ENCODE results near the gene ATF7IP2. TPM values are rescaled to one million over a fixed set of nuclear protein-coding genes. Genes with fewer than 3 reads are reported as not detected.
"Not testable (repeated sequence)": the region's sequence is repeated elsewhere in the genome, so short reads cannot be mapped to it uniquely, and the experiment has no call there.

The ATF7IP2 gene
- total RNA-seq, 1 donor from 2014 or later: 4.2 TPM

DNA sequence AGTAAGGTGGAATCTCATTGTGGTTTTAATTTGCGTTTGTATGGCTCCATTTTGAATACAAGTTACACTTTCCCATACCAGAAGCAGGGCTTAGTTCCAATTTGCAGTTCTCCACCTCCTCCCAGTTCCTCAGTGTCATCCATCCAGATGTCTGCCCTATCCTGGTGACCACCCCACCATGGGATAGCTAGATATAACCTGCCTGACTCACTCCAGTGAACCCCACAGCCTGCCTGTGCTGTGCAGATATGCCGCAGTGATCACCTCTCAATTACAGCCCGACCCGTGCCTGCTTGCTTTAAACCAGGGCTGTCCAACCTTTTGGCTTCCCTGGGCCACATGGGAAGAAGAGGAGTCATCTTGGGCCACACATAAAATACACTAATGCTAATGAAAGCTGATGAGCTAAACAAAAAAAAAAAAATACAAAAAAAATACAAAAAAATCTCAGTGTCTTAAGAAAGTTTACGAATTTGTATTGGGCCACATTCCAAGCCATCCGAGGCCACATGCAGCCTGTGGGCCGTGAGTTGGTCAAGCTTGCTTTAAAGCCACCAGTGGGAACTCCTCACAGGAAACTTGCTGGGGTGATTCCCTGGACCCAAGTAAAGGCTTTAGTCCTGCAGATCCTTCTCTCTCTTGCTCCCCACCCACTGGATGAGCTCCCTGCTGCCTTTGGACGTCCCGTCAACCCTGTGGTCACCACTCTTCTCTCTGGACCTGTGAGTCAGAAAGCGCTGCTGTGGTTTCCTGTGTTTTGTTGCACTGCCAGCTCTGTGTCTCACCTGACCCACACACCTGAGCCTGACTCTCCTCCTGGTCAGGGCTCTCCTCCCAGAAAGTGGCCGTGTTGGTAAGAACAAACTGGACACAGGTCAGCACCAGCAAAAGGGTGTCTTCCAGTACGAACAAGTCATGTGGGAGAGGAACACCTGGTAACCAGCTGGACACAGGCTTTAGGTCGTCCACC is 111.6 kb downstream of the ATF7IP2 start:
- no peaks in the 10 kb centered on the region for H3K27me3 ChIP-seq (ENCODE audit: control insufficient read depth, insufficient read depth, low read length)
- no peak overlapping the region for H3K4me3 ChIP-seq (ENCODE audit: low read depth, low read length)
- FAIRE-seq (no peak), DNase-seq (ENCODE audit: low read depth) (no peak)
- peaks cover 1% of the 10 kb centered on the region for H3K36me3 ChIP-seq (ENCODE audit: control insufficient read depth, insufficient read depth, low read length)
- TF ChIP-seq, protein P1, sequence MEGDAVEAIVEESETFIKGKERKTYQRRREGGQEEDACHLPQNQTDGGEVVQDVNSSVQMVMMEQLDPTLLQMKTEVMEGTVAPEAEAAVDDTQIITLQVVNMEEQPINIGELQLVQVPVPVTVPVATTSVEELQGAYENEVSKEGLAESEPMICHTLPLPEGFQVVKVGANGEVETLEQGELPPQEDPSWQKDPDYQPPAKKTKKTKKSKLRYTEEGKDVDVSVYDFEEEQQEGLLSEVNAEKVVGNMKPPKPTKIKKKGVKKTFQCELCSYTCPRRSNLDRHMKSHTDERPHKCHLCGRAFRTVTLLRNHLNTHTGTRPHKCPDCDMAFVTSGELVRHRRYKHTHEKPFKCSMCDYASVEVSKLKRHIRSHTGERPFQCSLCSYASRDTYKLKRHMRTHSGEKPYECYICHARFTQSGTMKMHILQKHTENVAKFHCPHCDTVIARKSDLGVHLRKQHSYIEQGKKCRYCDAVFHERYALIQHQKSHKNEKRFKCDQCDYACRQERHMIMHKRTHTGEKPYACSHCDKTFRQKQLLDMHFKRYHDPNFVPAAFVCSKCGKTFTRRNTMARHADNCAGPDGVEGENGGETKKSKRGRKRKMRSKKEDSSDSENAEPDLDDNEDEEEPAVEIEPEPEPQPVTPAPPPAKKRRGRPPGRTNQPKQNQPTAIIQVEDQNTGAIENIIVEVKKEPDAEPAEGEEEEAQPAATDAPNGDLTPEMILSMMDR (IDR thresholded peaks at IDR 0.05; ENCODE audit: insufficient read depth, low read length, severe bottlenecking): no peak

DNA sequence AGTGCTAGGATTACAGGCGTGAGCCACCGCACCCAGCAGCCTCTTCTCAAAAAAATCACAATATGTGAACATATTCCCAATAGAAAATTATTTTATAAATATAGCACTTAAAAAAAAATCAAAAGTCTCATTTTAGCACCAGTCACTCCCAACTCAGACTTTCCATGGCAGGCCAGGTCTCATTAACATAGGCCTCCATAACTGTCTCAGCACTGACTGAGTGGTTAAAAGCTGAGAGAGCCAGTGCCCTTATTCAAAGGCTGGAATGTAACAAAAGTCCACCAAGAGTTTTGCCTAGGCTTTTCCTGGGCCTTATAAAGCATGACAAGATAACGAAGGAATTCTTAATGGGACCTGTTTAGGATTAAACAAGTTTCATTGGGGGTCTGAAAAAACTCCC is 114.7 kb downstream of the ATF7IP2 start:
- TF ChIP-seq, protein P1 (IDR thresholded peaks at IDR 0.05; ENCODE audit: insufficient read depth, low read length, severe bottlenecking): no peak

DNA sequence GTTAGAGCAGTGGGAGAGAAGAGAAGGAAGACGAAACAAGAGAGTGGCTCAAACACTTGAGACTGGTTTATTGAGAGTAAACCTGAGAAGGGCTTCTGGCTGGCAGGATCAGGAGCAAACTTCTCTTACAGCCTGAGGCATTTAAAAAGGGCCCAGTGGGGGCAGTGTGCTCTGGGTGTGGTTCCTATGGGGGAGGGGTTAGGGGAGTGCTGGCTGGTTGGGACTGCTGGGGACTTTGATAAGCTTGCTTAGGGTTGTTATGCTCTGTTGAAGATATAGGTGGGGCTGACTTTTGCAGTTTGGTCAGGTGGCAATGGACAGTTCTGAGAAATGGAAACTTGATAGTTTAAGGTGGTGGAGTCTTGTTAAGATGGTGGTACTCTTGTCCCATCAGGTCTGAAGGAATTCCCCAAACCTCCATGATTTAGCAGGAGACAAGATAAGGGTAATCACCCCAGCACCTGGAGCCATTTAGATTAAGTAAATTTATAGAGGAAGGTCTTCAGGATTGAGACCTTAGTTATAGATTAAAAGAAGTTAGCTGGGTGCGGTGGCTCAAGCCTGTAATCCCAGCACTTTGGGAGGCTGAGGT is 115.3 kb downstream of the ATF7IP2 start:
- DNase-seq (ENCODE audit: low read depth) (no peak), FAIRE-seq (no peak)
- H3K4me3 ChIP-seq (ENCODE audit: low read depth, low read length): no peak overlapping the region
- H3K27me3 ChIP-seq (ENCODE audit: control insufficient read depth, insufficient read depth, low read length): no peaks in the 10 kb centered on the region
- TF ChIP-seq, protein P1 (IDR thresholded peaks at IDR 0.05; ENCODE audit: insufficient read depth, low read length, severe bottlenecking): no peak
- peaks cover 1% of the 10 kb centered on the region for H3K36me3 ChIP-seq (ENCODE audit: control insufficient read depth, insufficient read depth, low read length)

More for the DNA sequence above, 114.7 kb downstream of the ATF7IP2 start:
- DNase-seq (ENCODE audit: low read depth): no peak
- no peak for FAIRE-seq
- peaks cover 1% of the 10 kb centered on the region for H3K36me3 ChIP-seq (ENCODE audit: control insufficient read depth, insufficient read depth, low read length)
- no peaks in the 10 kb centered on the region for H3K27me3 ChIP-seq (ENCODE audit: control insufficient read depth, insufficient read depth, low read length)
- no peak overlapping the region for H3K4me3 ChIP-seq (ENCODE audit: low read depth, low read length)

DNA sequence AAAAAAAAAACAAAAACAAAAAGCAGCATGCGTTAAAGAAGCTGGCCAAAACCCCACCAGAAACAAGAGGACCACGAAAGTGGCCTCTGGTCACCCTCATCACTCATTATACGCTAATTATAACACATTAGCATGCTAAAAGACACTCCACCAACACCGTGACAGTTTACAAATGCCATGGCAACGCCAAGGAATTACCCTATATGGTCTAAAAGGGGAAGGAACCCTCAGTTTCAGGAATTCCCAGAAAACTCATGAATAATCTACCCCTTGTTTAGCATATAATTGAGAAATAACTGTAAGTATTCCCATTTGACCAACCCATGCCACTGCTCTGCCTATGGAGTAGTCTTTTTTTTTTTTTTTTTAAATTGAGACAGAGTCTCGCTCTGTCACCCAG is 116.9 kb downstream of the ATF7IP2 start:
- no peaks in the 10 kb centered on the region for H3K27me3 ChIP-seq (ENCODE audit: control insufficient read depth, insufficient read depth, low read length)
- no peaks in the 10 kb centered on the region for H3K36me3 ChIP-seq (ENCODE audit: control insufficient read depth, insufficient read depth, low read length)
- no peak overlapping the region for H3K4me3 ChIP-seq (ENCODE audit: low read depth, low read length)
- FAIRE-seq (no peak), DNase-seq (ENCODE audit: low read depth) (no peak)
- TF ChIP-seq, protein P1 (IDR thresholded peaks at IDR 0.05; ENCODE audit: insufficient read depth, low read length, severe bottlenecking): no peak

DNA sequence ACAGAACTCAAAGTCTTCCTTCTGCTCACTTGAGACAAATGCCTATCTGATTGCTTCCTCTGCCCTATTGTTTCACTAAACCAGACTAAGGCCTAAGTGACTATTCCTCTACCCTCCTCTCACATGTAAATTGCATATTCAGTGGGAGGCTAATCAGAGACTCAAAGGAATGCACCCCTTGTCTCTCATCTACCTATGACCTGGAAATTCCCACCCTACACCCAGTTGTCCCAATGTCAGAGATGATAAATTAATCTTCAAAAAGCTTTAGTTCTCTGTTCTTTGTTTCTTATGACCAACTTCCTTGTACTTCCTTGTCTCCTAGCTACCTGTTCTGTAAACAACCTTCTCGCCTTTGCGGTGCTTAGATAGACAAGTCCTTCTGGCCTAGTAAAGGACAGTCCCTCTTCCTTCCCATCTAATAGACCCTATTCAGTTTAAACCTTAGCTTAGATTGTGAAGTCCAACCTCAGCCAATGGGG is 118.6 kb downstream of the ATF7IP2 start:
- FAIRE-seq (no peak), DNase-seq (ENCODE audit: low read depth) (no peak)
- no peaks in the 10 kb centered on the region for H3K27me3 ChIP-seq (ENCODE audit: control insufficient read depth, insufficient read depth, low read length)

DNA sequence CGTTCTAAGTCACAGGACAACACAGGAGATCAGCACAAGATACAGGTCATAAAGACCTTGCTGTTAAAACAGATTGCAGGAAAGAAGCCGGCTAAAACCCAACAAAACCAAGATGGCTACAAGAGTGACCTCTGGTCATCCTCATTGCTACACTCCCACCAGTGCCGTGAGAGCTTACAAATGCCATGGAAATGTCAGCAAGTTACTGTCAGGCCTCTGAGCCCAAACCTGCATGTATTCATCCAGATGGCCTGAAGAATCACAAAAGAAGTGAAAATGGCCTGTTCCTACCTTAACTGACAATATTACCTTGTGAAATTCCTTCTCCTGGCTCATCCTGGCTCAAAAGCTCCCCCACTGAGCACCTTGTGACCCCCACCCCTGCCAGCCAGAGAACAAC is 119.4 kb downstream of the ATF7IP2 start:
- H3K4me3 ChIP-seq (ENCODE audit: low read depth, low read length); H3K36me3 ChIP-seq (ENCODE audit: control insufficient read depth, insufficient read depth, low read length); DNase-seq (ENCODE audit: low read depth); FAIRE-seq; H3K27me3 ChIP-seq (ENCODE audit: control insufficient read depth, insufficient read depth, low read length): not testable (repeated sequence)

More for the DNA sequence above, 118.6 kb downstream of the ATF7IP2 start:
- TF ChIP-seq, protein P1 (IDR thresholded peaks at IDR 0.05; ENCODE audit: insufficient read depth, low read length, severe bottlenecking): no peak
- H3K36me3 ChIP-seq (ENCODE audit: control insufficient read depth, insufficient read depth, low read length): no peaks in the 10 kb centered on the region
- H3K4me3 ChIP-seq (ENCODE audit: low read depth, low read length): no peak overlapping the region
